Measurements from ENCODE around the gene UNC93B1. TPM values are rescaled to one million over a fixed set of nuclear protein-coding genes. Genes with fewer than 3 reads are reported as not detected.
A peak's percentile ranks its signal among the peaks of the same experiment; 100 is the strongest.
"Not testable (repeated sequence)": the region's sequence is repeated elsewhere in the genome, so short reads cannot be mapped to it uniquely, and the experiment has no call there.

The UNC93B1 gene
- polyA plus RNA-seq, 4 donors = 27.2 to 82.1 (median 41.4) TPM

- not testable (repeated sequence) for FAIRE-seq; H3K27ac ChIP-seq (ENCODE audit: low read depth in 1 of 3, low read length in 2 of 3); DNase-seq; H3K9me3 ChIP-seq (ENCODE audit: control insufficient read depth in 2 of 2, insufficient read depth in 1 of 2, low read depth in 1 of 2, low read length in 1 of 2); H3K4me3 ChIP-seq (ENCODE audit: low read depth in 1 of 3, low read length in 3 of 3); H3K27me3 ChIP-seq (ENCODE audit: control insufficient read depth in 3 of 3, insufficient read depth in 3 of 3, low read length in 3 of 3)
- WGBS, 3 donors = 93 to 100% (median 94%) methylated on average over 3 of the region's 3 CpGs
- H3K4me1 ChIP-seq (ENCODE audit: control insufficient read depth in 3 of 3, insufficient read depth in 2 of 3, low read depth in 1 of 3, low read length in 2 of 3) = peaks cover 0 to 21% (median 9%) of the 10 kb centered on the region in 3 donors
- peaks cover 0 to 25% (median 0%) of the 10 kb centered on the region in 3 donors for H3K36me3 ChIP-seq (ENCODE audit: control insufficient read depth in 3 of 3, insufficient read depth in 2 of 3, low read depth in 1 of 3, low read length in 3 of 3)
These were observed 8.8 kb downstream of the UNC93B1 start for GRCh38 chr11:67995129-67995528.

DNA sequence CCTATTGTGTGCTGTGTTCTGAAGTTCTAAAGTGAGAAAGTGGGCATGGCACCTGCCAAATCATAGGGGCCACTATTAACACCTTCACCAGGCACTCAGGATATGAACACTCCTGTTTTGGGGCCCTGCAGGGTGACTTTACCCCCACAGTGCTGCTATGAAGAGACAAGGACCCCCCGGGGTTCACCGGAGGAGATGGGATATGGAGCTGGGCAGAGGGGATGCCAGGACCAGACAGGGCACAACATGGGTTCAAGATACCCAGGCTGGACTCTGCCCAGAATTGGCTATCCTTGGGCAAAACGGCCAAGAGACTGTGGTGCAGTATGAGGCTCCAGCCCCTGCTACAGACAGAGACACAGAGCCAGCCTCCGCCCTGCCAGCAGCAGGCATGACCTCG lies 9.5 kb downstream of the UNC93B1 start:
- DNase-seq; H3K9me3 ChIP-seq (ENCODE audit: control insufficient read depth in 2 of 2, insufficient read depth in 1 of 2, low read depth in 1 of 2, low read length in 1 of 2); H3K27ac ChIP-seq (ENCODE audit: low read depth in 1 of 3, low read length in 2 of 3); FAIRE-seq; H3K4me3 ChIP-seq (ENCODE audit: low read depth in 1 of 3, low read length in 3 of 3); H3K27me3 ChIP-seq (ENCODE audit: control insufficient read depth in 3 of 3, insufficient read depth in 3 of 3, low read length in 3 of 3): not testable (repeated sequence)
- 86 to 91% (median 87%) methylated on average over 5 of the region's 5 CpGs for WGBS, 3 donors
- Histone ChIP-seq H3K4me1 (ENCODE audit: control insufficient read depth in 3 of 3, insufficient read depth in 2 of 3, low read depth in 1 of 3, low read length in 2 of 3) (peaks cover 0 to 21% (median 9%) of the 10 kb centered on the region in 3 donors), H3K36me3 (ENCODE audit: control insufficient read depth in 3 of 3, insufficient read depth in 2 of 3, low read depth in 1 of 3, low read length in 3 of 3) (peaks cover 0 to 23% (median 0%) of the 10 kb centered on the region in 3 donors)

- not testable (repeated sequence) for H3K27ac ChIP-seq (ENCODE audit: low read depth in 1 of 3, low read length in 2 of 3); FAIRE-seq; H3K4me3 ChIP-seq (ENCODE audit: low read depth in 1 of 3, low read length in 3 of 3); H3K9me3 ChIP-seq (ENCODE audit: control insufficient read depth in 2 of 2, insufficient read depth in 1 of 2, low read depth in 1 of 2, low read length in 1 of 2); H3K27me3 ChIP-seq (ENCODE audit: control insufficient read depth in 3 of 3, insufficient read depth in 3 of 3, low read length in 3 of 3)
- H3K4me1 ChIP-seq (ENCODE audit: control insufficient read depth in 3 of 3, insufficient read depth in 2 of 3, low read depth in 1 of 3, low read length in 2 of 3) = peaks cover 0 to 21% (median 9%) of the 10 kb centered on the region in 3 donors
- WGBS, 3 donors = 5 to 24% (median 13%) methylated on average over 12 of the region's 12 CpGs
- peaks cover 0 to 18% (median 0%) of the 10 kb centered on the region in 3 donors for H3K36me3 ChIP-seq (ENCODE audit: control insufficient read depth in 3 of 3, insufficient read depth in 2 of 3, low read depth in 1 of 3, low read length in 3 of 3)
- peak; percentile 46 to 51 for DNase-seq
These were observed 10.1 kb downstream of the UNC93B1 start for GRCh38 chr11:67993821-67994220.

DNA sequence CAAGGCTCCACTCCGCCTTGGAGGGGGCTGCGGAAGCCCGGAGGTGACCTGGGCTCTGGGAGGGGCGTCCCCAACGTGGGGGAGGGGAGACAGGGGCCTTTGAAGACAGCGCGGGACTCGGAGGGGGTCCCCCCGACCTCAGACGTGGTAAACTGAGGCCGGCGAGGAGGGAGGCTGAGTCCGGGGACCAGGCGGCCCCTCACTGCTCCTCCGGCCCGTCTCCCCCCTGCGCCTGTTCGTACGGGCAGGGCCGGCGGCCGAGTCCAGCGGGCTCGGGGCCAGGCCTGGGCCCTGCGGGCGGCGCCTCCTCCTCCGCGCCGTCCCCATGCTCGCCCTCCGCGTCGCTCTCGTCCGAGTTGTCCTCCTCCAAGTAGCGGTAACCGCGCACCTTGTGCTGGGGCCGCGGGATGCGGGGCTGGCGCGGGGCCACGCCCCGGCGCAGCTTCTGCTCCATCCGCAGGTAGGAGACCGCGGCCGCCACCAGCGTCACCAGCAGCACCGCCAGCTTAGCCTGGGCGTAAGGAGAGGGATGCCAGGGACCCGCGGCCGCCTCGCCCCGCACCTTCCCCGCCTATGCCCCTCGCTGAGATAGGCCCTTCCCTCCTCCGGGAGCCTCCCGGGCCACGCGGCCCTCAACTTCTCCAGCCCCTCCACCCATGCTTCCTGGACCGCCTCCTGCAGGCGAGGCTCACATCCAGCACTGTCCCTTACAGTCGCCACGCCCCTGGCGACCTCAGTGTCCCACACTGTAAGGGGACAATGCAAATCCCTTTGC lies 12.4 kb downstream of the UNC93B1 start:
- 43 to 65% (median 64%) methylated on average over 27 to 70 of the region's 70 CpGs for WGBS, 3 donors

DNA sequence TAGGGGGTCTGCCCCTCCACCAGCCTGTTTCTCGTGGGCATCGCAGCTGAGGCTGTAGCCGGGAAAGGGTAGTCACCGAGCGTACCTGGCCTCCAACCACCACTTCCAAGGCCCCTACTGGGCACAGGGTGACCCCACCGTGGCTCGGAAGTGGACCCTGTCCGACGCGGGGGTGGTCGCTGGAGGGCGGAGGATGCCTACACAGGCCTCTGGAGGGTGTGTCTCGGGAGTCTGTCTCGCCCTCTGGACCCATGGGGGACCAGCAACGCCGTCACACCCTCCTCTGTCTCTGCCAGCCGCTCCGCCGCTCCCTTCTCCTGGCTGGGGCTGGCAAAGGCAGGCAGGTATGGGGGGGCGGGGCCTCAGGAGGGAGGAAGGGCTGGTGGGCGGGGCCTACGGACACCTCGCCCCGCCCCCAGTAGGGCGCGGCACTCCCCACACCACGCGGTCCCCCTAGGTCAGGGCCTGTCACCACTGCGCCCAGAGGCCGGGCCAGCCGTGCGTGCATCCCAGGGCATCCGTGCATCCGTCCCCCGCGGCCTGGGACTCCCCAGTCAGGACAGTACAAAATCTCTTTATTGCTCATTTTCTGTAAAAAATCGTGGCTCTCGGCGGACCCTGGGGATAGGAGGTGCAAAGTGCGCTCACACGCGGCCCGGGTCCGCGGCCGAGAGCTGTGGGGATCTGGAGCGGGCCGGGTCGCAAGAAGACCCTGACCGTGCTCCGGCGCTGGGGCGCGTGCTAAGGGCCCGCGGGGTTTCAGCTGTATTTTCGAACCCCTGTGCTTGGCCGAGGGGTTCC lies 13.2 kb downstream of the UNC93B1 start:
- FAIRE-seq; H3K9me3 ChIP-seq (ENCODE audit: control insufficient read depth in 2 of 2, insufficient read depth in 1 of 2, low read depth in 1 of 2, low read length in 1 of 2); H3K4me1 ChIP-seq (ENCODE audit: control insufficient read depth in 3 of 3, insufficient read depth in 2 of 3, low read depth in 1 of 3, low read length in 2 of 3); H3K27me3 ChIP-seq (ENCODE audit: control insufficient read depth in 3 of 3, insufficient read depth in 3 of 3, low read length in 3 of 3); H3K36me3 ChIP-seq (ENCODE audit: control insufficient read depth in 3 of 3, insufficient read depth in 2 of 3, low read depth in 1 of 3, low read length in 3 of 3); H3K27ac ChIP-seq (ENCODE audit: low read depth in 1 of 3, low read length in 2 of 3): not testable (repeated sequence)
- H3K4me3 ChIP-seq (ENCODE audit: low read depth in 1 of 3, low read length in 3 of 3) = peak overlapping the region in 1 of 3 donors; percentile 15
- DNase-seq = peak in 1 of 2 donors; percentile 80
- WGBS, 3 donors = 22 to 43% (median 42%) methylated on average over 39 to 49 of the region's 58 CpGs

More for the DNA sequence above, 12.4 kb downstream of the UNC93B1 start:
- H3K9me3 ChIP-seq (ENCODE audit: control insufficient read depth in 2 of 2, insufficient read depth in 1 of 2, low read depth in 1 of 2, low read length in 1 of 2); H3K27ac ChIP-seq (ENCODE audit: low read depth in 1 of 3, low read length in 2 of 3); H3K27me3 ChIP-seq (ENCODE audit: control insufficient read depth in 3 of 3, insufficient read depth in 3 of 3, low read length in 3 of 3); H3K36me3 ChIP-seq (ENCODE audit: control insufficient read depth in 3 of 3, insufficient read depth in 2 of 3, low read depth in 1 of 3, low read length in 3 of 3); FAIRE-seq: not testable (repeated sequence)
- peaks cover 0 to 13% (median 4%) of the 10 kb centered on the region in 3 donors for H3K4me1 ChIP-seq (ENCODE audit: control insufficient read depth in 3 of 3, insufficient read depth in 2 of 3, low read depth in 1 of 3, low read length in 2 of 3)
- H3K4me3 ChIP-seq (ENCODE audit: low read depth in 1 of 3, low read length in 3 of 3) = peak overlapping the region in 1 of 3 donors; percentile 15
- peak in 1 of 2 donors; percentile 2 for DNase-seq

- H3K9me3 ChIP-seq (ENCODE audit: control insufficient read depth in 2 of 2, insufficient read depth in 1 of 2, low read depth in 1 of 2, low read length in 1 of 2); FAIRE-seq; H3K4me1 ChIP-seq (ENCODE audit: control insufficient read depth in 3 of 3, insufficient read depth in 2 of 3, low read depth in 1 of 3, low read length in 2 of 3); H3K27ac ChIP-seq (ENCODE audit: low read depth in 1 of 3, low read length in 2 of 3); H3K27me3 ChIP-seq (ENCODE audit: control insufficient read depth in 3 of 3, insufficient read depth in 3 of 3, low read length in 3 of 3); DNase-seq; H3K4me3 ChIP-seq (ENCODE audit: low read depth in 1 of 3, low read length in 3 of 3); H3K36me3 ChIP-seq (ENCODE audit: control insufficient read depth in 3 of 3, insufficient read depth in 2 of 3, low read depth in 1 of 3, low read length in 3 of 3): not testable (repeated sequence)
- WGBS, 3 donors = 54 to 81% (median 70%) methylated on average over 6 of the region's 6 CpGs
These were observed 18.6 kb downstream of the UNC93B1 start for GRCh38 chr11:67985302-67985701.

DNA sequence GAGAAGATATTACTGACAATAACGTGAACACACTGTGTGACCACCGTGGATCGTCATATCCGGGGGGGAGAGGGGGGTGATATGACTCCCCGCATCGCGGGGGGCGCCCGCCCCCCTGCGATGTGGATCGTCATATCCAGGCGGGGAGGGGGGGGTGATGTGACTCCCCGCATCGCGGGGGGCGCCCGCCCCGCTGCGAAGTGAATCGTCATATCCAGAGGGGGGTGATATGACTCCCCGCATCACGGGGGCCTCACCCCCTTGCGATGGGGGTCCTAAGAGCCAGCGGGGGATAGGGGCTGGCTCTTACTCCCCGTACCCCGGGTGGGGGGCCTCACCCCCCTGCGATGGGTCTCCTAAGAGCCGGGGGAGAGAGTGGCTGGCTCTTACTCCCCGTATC lies 19.9 kb downstream of the UNC93B1 start:
- no peaks in the 10 kb centered on the region for H3K36me3 ChIP-seq (ENCODE audit: control insufficient read depth in 3 of 3, insufficient read depth in 2 of 3, low read depth in 1 of 3, low read length in 3 of 3)
- no peaks in the 10 kb centered on the region for H3K27me3 ChIP-seq (ENCODE audit: control insufficient read depth in 3 of 3, insufficient read depth in 3 of 3, low read length in 3 of 3)
- no peak overlapping the region for H3K4me3 ChIP-seq (ENCODE audit: low read depth in 1 of 3, low read length in 3 of 3)
- FAIRE-seq = no peak
- no peak overlapping the region for H3K27ac ChIP-seq (ENCODE audit: low read depth in 1 of 3, low read length in 2 of 3)
- DNase-seq = no peak
- WGBS, 3 donors = 80 to 84% (median 84%) methylated on average over 25 to 29 of the region's 29 CpGs
- H3K4me1 ChIP-seq (ENCODE audit: control insufficient read depth in 3 of 3, insufficient read depth in 2 of 3, low read depth in 1 of 3, low read length in 2 of 3) = no peaks in the 10 kb centered on the region
- no peaks in the 10 kb centered on the region for H3K9me3 ChIP-seq (ENCODE audit: control insufficient read depth in 2 of 2, insufficient read depth in 1 of 2, low read depth in 1 of 2, low read length in 1 of 2)

- not testable (repeated sequence) for FAIRE-seq; H3K4me3 ChIP-seq (ENCODE audit: low read depth in 1 of 3, low read length in 3 of 3); H3K36me3 ChIP-seq (ENCODE audit: control insufficient read depth in 3 of 3, insufficient read depth in 2 of 3, low read depth in 1 of 3, low read length in 3 of 3); H3K4me1 ChIP-seq (ENCODE audit: control insufficient read depth in 3 of 3, insufficient read depth in 2 of 3, low read depth in 1 of 3, low read length in 2 of 3); H3K27ac ChIP-seq (ENCODE audit: low read depth in 1 of 3, low read length in 2 of 3); H3K9me3 ChIP-seq (ENCODE audit: control insufficient read depth in 2 of 2, insufficient read depth in 1 of 2, low read depth in 1 of 2, low read length in 1 of 2); DNase-seq; H3K27me3 ChIP-seq (ENCODE audit: control insufficient read depth in 3 of 3, insufficient read depth in 3 of 3, low read length in 3 of 3)
- 81 to 83% (median 82%) methylated on average over 17 of the region's 17 CpGs for WGBS, 3 donors
These were observed 21.5 kb downstream of the UNC93B1 start for GRCh38 chr11:67982255-67982857.
